Sigmoid colon (tissue), 7 donors: ENCODE results near the gene FAM180A. TPM values are rescaled to one million over a fixed set of nuclear protein-coding genes. Genes with fewer than 3 reads are reported as not detected.
"Not testable (repeated sequence)": the region's sequence is repeated elsewhere in the genome, so short reads cannot be mapped to it uniquely, and the experiment has no call there.

Experiments used
- DNase-seq: peaks from one replicate; pipeline ENCODE4 v3.0.0-alpha.2; 2019
- H3K27ac ChIP-seq, 4 donors: fragments of 200-600 bp; sonication (generic); one replicate each; pipeline ENCODE4 v1.5.1; 2016 to 2019; ENCODE audit warnings: mild to moderate bottlenecking in 1 of 4
- H3K27me3 ChIP-seq, 3 donors: fragments of 200-600 bp; sonication (generic); one replicate each; pipeline ENCODE4 v1.5.1; 2019; ENCODE audit warnings: mild to moderate bottlenecking in 1 of 3
- H3K36me3 ChIP-seq, 4 donors: fragments of 200-600 bp; sonication (generic); one replicate each; pipeline ENCODE4 v1.5.1; 2016 to 2019
- H3K4me1 ChIP-seq, 4 donors: fragments of 200-600 bp; sonication (generic); one replicate each; pipeline ENCODE4 v1.5.1; 2017 to 2019
- H3K4me3 ChIP-seq, 4 donors: fragments of 200-600 bp; sonication (generic); one replicate each; pipeline ENCODE4 v1.5.1; 2017 to 2019; ENCODE audit warnings: mild to moderate bottlenecking in 2 of 4, moderate library complexity in 1 of 4
- H3K9me3 ChIP-seq, 4 donors: fragments of 200-600 bp in 3 of 4; sonication (generic) in 3 of 4; one replicate each; pipeline versions ENCODE4 v1.5.1 to v1.6.1; 2013 to 2019
- CTCF ChIP-seq, 4 experiments: fragments of 450-650 bp in 3 of 4; fragments of 200-600 bp in 1 of 4; IDR thresholded peaks; one replicate each; pipeline ENCODE4 v1.5.1; 2016 to 2019; ENCODE audit warnings: antibody characterized with exemption in 4 of 4, mild to moderate bottlenecking in 3 of 4, moderate library complexity in 2 of 4
- EP300 ChIP-seq, 4 donors: sonication (generic); formaldehyde crosslinking; IDR thresholded peaks; one replicate each; pipeline ENCODE4 v1.6.1; 2017; ENCODE audit warnings: antibody characterized with exemption in 4 of 4
- POLR2A ChIP-seq, 2 donors: fragments of 450-650 bp; IDR thresholded peaks; one replicate each; pipeline ENCODE4 v1.6.1; 2016; ENCODE audit warnings: antibody characterized with exemption in 2 of 2, mild to moderate bottlenecking in 2 of 2, moderate library complexity in 2 of 2
- POLR2AphosphoS5 ChIP-seq, 4 donors: sonication (generic); formaldehyde crosslinking; IDR thresholded peaks; one replicate each; pipeline ENCODE4 v1.6.1; 2017; ENCODE audit warnings: antibody characterized with exemption in 4 of 4
- WGBS, 2 donors: extraction: QIAGEN DNeasy Blood & Tissue Kit; methylation state at CpG; one replicate each; pipeline ENCODE4 v1.1.7; 2013; 5-methylcytosine and 5-hydroxymethylcytosine counted together
- intact Hi-C: fragments of 100-400 bp; cut with DNase I; formaldehyde crosslinking; loops from one replicate; pipeline ENCODE4 v1.15.1; 2023
- polyA plus RNA-seq, 3 donors: library from polyadenylated mRNA; stranded (reverse); fragments of 200-250 nt; gene quantifications; one replicate each; pipeline ENCODE4 v1.2.3, GENCODE V29; 2013
- total RNA-seq, 4 donors: library from RNA; depleted of rRNA; stranded (reverse); fragments of >200 nt; gene quantifications; one replicate each; pipeline ENCODE4 v1.1.0, GENCODE V29; 2016
- donor health status: healthy with polysubstance abuse.
- donor health status: Bipolar disorder and iron deficiency.
- donor health status: healthy.

Gene FAM180A
- total and polyA plus RNA-seq, 7 donors, result 0.60 to 8.9 (median 3.0) TPM; not detected in 1

GRCh38 chr7:135777626-135778398 is 29.2 kb upstream of the FAM180A start:
- Histone ChIP-seq H3K4me3 (no peak overlapping the region), H3K27me3 (no peaks in the 10 kb centered on the region), H3K4me1 (peaks cover 0 to 10% (median 0%) of the 10 kb centered on the region in 4 donors), H3K9me3 (peaks cover 0 to 5% (median 2%) of the 10 kb centered on the region in 4 donors), H3K27ac (no peak overlapping the region), H3K36me3 (no peaks in the 10 kb centered on the region)
- 83 to 89% methylated on average over 3 of the region's 3 CpGs for WGBS, 2 donors
- intact Hi-C loops, result no loop called here
- no peak for TF ChIP-seq POLR2A (IDR thresholded peaks at IDR 0.05)
- no peak for TF ChIP-seq POLR2AphosphoS5 (IDR thresholded peaks at IDR 0.05)
- no peak for TF ChIP-seq CTCF (IDR thresholded peaks at IDR 0.05)
- no peak for TF ChIP-seq EP300 (IDR thresholded peaks at IDR 0.05)
- no peak for DNase-seq

DNA sequence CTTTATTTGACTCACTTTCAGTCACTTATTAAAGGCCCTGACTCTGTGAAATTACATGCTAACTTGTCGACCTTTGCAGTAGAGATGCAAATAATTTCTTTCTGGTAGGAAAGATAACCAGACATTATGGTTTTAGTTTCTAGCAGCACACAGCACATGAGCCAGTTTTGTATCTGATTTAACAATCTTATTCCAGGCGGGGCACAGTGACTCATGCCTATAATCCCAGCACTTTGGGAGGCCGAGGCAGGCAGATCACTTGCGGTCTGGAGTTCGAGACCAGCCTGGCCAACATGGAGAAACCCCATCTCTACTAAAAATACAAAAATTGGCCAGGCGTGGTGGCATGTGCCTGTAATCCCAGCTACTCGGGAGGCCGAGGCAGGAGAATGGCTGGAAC is 27.3 kb upstream of the FAM180A start:
- H3K4me1 ChIP-seq, DNase-seq, H3K36me3 ChIP-seq, intact Hi-C loops, H3K27ac ChIP-seq, H3K4me3 ChIP-seq, H3K9me3 ChIP-seq, H3K27me3 ChIP-seq: not testable (repeated sequence)
- 81 to 88% methylated on average over 8 of the region's 8 CpGs for WGBS, 2 donors

GRCh38 chr7:135775230-135775629 is 26.6 kb upstream of the FAM180A start:
- Histone ChIP-seq H3K27me3 (no peaks in the 10 kb centered on the region), H3K27ac (peak overlapping the region in 1 of 4 donors; percentile 7), H3K9me3 (peaks cover 0 to 5% (median 2%) of the 10 kb centered on the region in 4 donors), H3K4me1 (peaks cover 0 to 10% (median 0%) of the 10 kb centered on the region in 4 donors), H3K36me3 (no peaks in the 10 kb centered on the region), H3K4me3 (no peak overlapping the region)
- DNase-seq, result no peak
- WGBS, 2 donors, result 98 to 99% methylated on average over 2 of the region's 2 CpGs
- TF ChIP-seq POLR2AphosphoS5 (IDR thresholded peaks at IDR 0.05) (peak in 3 of 4 donors; percentile 30 to 49 (median 38)), EP300 (IDR thresholded peaks at IDR 0.05) (no peak)
- intact Hi-C loops, result no loop called here

- H3K27me3 ChIP-seq, result no peaks in the 10 kb centered on the region
- intact Hi-C loops, result no loop called here
- no peak overlapping the region for H3K4me3 ChIP-seq
- H3K4me1 ChIP-seq, result peaks cover 0 to 10% (median 0%) of the 10 kb centered on the region in 4 donors
- H3K27ac ChIP-seq, result no peak overlapping the region
- no peak for TF ChIP-seq POLR2AphosphoS5 (IDR thresholded peaks at IDR 0.05)
- no peak for TF ChIP-seq POLR2A (IDR thresholded peaks at IDR 0.05)
- no peak for TF ChIP-seq EP300 (IDR thresholded peaks at IDR 0.05)
- no peak for TF ChIP-seq CTCF (IDR thresholded peaks at IDR 0.05)
- H3K36me3 ChIP-seq, result no peaks in the 10 kb centered on the region
- 15 to 56% methylated on average over 4 of the region's 4 CpGs for WGBS, 2 donors
- H3K9me3 ChIP-seq, result peaks cover 0 to 5% (median 2%) of the 10 kb centered on the region in 4 donors
- no peak for DNase-seq
These were observed 25.7 kb upstream of the FAM180A start for GRCh38 chr7:135774284-135774683.

DNA sequence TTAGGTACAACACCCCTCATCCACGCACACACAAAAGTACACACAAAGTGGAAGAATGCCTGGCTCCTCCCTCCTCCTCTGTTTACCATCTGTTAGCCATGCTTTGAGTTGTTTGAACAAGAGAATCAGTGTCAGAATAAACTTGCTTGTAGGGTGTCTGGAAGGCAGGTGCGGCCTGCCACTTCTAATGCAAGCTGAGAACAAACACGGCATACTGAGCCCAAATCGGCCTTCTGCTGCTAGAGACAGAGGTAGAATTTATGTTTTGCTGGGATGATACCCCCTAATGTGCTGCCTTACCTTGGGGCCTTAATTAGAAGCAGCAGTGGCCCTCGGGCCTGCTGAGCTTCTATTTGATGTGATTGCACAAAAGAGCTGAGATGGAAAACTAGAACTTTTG is 24.9 kb upstream of the FAM180A start:
- no peaks in the 10 kb centered on the region for H3K27me3 ChIP-seq
- peaks cover 0 to 10% (median 0%) of the 10 kb centered on the region in 4 donors for H3K4me1 ChIP-seq
- TF ChIP-seq POLR2A (IDR thresholded peaks at IDR 0.05), result no peak
- no peak for TF ChIP-seq POLR2AphosphoS5 (IDR thresholded peaks at IDR 0.05)
- no peak for TF ChIP-seq CTCF (IDR thresholded peaks at IDR 0.05)
- no peak for TF ChIP-seq EP300 (IDR thresholded peaks at IDR 0.05)
- 16 to 54% methylated on average over 5 of the region's 5 CpGs for WGBS, 2 donors
- H3K4me3 ChIP-seq, result no peak overlapping the region
- no peak overlapping the region for H3K27ac ChIP-seq
- peaks cover 0 to 5% (median 2%) of the 10 kb centered on the region in 4 donors for H3K9me3 ChIP-seq
- intact Hi-C loops, result no loop called here
- DNase-seq, result no peak
- no peaks in the 10 kb centered on the region for H3K36me3 ChIP-seq
